Skeletal muscle cell (primary cell): ENCODE data around the gene CPTP.

Source experiments
- DNase-seq: peaks from one replicate; pipeline ENCODE4 v3.0.0-alpha.2; 2010; ENCODE audit warnings: low read depth
- H3K4me3 ChIP-seq: 2 replicates; pipeline ENCODE4 v1.5.1; 2011; ENCODE audit warnings: low read depth, mild to moderate bottlenecking, control low read depth, low read length, moderate library complexity

CPTP gene

DNA sequence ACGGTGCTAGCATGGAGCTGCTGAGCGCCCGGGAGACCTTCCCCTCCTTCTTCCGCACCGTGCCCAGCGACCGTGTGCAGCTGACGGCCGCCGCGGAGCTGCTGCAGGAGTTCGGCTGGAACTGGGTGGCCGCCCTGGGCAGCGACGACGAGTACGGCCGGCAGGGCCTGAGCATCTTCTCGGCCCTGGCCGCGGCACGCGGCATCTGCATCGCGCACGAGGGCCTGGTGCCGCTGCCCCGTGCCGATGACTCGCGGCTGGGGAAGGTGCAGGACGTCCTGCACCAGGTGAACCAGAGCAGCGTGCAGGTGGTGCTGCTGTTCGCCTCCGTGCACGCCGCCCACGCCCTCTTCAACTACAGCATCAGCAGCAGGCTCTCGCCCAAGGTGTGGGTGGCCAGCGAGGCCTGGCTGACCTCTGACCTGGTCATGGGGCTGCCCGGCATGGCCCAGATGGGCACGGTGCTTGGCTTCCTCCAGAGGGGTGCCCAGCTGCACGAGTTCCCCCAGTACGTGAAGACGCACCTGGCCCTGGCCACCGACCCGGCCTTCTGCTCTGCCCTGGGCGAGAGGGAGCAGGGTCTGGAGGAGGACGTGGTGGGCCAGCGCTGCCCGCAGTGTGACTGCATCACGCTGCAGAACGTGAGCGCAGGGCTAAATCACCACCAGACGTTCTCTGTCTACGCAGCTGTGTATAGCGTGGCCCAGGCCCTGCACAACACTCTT is 7.6 kb downstream of the CPTP start:
- no peak for DNase-seq
- no peak overlapping the region for H3K4me3 ChIP-seq

DNA sequence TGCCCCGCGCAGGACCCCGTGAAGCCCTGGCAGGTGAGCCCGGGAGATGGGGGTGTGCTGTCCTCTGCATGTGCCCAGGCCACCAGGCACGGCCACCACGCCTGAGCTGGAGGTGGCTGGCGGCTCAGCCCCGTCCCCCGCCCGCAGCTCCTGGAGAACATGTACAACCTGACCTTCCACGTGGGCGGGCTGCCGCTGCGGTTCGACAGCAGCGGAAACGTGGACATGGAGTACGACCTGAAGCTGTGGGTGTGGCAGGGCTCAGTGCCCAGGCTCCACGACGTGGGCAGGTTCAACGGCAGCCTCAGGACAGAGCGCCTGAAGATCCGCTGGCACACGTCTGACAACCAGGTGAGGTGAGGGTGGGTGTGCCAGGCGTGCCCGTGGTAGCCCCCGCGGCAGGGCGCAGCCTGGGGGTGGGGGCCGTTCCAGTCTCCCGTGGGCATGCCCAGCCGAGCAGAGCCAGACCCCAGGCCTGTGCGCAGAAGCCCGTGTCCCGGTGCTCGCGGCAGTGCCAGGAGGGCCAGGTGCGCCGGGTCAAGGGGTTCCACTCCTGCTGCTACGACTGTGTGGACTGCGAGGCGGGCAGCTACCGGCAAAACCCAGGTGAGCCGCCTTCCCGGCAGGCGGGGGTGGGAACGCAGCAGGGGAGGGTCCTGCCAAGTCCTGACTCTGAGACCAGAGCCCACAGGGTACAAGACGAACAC is 8.3 kb downstream of the CPTP start:
- H3K4me3 ChIP-seq: no peak overlapping the region
- DNase-seq: no peak

DNA sequence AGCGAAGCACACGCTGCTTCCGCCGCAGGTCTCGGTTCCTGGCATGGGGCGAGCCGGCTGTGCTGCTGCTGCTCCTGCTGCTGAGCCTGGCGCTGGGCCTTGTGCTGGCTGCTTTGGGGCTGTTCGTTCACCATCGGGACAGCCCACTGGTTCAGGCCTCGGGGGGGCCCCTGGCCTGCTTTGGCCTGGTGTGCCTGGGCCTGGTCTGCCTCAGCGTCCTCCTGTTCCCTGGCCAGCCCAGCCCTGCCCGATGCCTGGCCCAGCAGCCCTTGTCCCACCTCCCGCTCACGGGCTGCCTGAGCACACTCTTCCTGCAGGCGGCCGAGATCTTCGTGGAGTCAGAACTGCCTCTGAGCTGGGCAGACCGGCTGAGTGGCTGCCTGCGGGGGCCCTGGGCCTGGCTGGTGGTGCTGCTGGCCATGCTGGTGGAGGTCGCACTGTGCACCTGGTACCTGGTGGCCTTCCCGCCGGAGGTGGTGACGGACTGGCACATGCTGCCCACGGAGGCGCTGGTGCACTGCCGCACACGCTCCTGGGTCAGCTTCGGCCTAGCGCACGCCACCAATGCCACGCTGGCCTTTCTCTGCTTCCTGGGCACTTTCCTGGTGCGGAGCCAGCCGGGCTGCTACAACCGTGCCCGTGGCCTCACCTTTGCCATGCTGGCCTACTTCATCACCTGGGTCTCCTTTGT is 9.1 kb downstream of the CPTP start:
- no peak for DNase-seq
- H3K4me3 ChIP-seq: no peak overlapping the region

DNA sequence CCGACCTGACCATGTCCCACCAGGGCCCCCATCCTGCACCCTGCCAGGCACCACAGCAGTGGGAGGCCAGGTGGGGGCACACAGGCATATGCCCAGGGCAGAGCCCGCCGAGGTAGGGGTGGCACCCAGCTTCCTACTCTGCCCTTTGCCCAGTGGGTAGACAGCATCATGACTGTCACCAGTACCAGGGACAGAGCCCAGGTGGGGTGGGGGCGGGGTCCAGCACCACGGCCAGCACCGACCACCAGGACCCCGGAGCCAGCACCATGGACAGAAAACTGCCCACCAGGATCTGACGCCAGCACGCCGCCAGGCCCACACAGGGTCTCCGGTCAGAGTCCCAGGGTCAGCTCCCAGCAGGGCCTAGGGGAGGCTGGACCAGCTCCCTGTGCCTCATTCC is 10.2 kb downstream of the CPTP start:
- DNase-seq: no peak
- H3K4me3 ChIP-seq: no peak overlapping the region

DNA sequence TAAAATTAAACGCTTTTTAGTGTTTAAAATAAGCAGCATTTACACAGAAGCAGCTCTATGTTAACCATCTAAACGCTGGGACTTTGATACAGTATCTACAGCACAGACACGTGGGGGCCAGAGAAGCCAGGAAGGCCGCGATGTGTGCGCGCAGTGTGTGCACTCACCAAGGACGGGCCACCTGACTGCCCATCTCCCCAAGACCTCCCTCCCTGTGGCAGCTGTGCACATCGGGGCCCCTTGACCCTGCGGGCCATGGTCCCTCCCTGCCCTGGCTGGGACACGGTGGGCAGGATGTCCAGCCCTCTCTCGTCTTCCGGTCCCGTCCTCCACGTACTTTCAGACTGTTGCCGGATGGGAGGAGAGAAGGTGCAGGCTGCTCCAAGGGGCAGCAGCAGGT is 10.7 kb downstream of the CPTP start:
- H3K4me3 ChIP-seq: no peak overlapping the region
- no peak for DNase-seq

DNA sequence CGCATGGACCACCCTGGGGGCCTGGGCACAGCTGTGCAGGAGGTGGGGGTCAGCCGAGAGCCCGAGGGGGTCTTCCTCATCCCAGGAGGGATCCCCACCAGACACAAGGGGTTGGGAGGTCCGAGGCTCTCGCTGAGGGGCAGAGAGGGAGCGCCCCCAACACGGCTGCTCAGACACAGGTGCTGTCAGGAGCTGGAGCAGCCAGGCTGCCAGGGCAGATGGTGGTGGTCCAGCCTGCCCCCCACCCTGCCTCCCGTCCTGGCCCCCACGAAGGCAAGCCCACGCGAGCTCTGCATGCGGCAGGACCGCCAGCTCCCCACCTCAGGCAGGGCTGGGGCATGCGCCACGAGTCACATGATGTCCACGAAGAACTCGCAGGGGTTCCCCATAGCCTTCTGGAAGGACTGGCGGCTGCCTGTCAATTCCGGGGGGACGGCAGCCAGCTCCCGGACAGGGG is 11.2 kb downstream of the CPTP start:
- DNase-seq: no peak
- no peak overlapping the region for H3K4me3 ChIP-seq

DNA sequence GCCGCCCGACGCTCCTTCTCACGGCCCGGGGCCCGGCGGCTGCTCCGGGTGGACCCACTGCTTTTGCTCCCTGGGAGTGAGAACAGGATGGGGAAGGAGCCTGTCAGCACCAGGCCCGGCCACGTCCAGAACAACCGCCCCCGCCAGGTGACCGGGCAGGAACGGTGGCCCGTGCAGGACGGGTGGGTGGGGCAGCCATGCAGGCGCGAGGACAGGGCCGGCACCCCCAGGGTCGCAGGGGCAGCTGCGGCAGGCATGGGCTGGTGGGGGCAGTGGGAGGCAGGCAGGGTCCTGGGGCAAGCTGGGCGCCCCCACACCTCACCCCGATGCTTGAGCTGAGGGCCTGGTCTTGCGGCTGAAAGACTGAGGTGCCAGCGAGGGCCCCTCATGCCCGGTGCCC is 11.8 kb downstream of the CPTP start:
- H3K4me3 ChIP-seq: no peak overlapping the region
- DNase-seq: no peak

DNA sequence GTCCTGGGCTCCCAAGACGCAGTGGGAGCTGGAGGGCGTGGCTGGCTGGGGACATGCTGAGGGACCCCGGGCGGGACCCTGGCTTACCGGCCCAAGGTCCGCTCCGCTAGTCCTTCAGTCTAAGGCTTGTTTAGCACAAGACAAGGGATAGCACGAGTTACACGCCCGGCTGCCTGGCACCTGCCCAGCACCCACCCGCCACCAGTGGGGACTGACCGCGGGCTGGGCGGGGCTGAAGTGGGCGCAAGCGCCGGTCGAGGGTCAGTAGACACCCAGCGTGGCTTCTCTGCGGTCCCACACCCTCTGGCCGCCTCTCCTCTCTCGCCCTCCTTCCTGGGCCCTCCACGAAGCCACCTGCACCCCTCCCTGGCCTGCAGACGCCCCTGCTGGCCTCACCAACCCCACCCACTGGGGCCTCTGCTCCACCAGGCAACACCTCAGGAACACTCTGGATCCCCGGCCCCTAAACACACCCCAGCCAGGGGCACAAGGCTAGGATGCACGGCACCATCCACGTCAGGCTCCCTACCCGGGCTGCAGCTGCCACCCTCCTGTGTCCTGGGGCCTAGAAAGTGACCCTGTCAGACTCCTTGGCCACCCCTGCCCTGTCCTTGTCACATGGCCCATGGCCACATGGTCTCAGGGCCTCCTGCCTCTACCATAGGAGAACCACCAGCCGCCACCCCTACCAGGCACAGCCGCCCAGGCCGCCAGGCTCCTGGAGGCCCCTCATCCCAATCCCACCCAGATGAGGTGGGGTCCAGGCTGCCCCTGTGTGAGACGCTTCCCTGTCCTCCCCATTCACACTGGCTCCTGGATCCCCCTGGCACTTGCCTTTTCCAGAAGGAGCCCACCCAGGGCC is 12.6 kb downstream of the CPTP start:
- no peak for DNase-seq
- H3K4me3 ChIP-seq: no peak overlapping the region

DNA sequence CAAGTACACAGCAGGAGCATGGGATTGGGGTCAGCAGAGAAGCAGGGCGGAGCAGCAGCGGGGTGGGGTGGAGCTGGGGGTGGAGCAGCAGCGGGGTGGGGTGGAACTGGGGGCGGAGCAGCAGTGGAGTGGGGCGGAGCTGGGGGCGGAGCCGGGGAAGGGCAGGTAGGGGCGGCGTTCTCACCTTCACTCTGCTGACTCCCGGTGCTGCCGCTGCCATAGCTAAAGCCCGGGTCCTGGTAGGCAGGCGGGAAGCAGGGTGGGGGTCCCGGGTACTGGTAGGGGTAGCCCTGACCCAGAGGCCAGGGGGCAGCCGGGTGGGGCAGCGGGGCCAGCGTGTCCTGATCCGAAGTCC is 13.2 kb downstream of the CPTP start:
- H3K4me3 ChIP-seq: no peak overlapping the region
- no peak for DNase-seq

DNA sequence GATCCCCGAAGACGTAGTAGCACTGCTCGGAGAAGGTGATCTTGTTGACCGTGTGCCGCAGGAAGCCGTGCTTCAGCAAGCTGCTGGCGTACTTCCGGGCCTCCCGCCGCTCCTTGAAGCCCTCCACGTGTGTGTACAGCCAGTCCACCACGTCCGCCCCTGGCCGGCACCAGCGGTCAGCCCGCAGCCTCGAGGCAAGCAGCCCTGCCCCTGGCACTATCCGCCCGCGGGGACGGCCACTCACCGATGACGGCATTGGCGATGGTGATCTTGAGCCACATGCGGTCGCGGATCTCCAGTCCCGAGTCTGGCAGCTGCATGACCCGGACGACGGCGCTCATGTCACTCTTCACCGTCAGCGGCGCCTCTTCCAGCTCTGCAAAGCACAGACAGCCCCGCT is 13.7 kb downstream of the CPTP start:
- H3K4me3 ChIP-seq: no peak overlapping the region
- DNase-seq: no peak

DNA sequence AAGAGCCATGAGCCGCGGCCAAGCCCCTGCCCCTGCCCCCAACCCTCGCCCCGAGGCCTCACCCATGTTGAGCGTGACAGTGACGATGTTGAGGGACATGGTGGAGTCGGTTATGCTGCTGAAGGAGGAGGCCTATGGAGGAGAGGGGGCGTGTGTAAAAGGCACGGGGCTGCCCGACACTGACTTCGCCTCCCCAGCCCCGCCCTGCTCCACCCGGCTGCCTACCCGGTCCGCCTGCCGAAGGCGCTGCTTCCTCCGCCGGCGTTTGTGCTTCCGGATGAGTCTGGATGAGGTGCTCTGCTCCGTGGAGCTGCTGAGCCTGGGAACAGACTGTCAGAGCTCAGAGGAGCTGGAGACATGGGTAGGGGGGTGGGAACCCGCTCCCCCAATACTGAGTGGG is 15.6 kb downstream of the CPTP start:
- DNase-seq: no peak
- H3K4me3 ChIP-seq: no peak overlapping the region

DNA sequence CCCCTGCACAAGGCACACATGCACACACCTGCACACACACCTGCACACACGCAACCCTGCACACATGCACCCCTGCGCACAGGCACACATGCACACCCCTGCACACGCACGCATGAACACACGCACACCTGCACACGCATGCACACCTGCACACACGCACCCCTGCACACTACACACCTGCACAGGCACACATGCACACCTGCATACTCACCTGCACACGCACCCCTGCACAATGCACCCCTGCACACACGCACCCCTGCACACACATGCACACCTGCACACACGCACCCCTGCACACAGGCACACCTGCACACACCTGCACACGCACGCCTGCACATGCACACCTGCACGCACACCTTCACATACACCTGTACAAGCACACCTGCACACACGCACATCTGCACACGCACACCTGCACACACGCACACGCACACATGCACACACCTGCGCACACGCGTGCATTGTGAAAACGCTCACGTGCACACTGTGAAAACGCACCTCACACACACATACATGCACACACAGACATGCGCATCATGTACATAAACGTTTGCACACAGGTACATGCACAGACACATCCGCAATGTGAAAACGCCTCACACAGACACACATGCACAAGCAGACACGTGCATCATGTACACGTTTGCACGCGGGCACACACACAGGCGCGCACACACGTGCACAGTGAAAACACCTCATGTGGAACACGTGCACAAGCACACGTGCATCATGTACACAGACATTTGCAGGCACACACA is 16.4 kb downstream of the CPTP start:
- no peak overlapping the region for H3K4me3 ChIP-seq
- no peak for DNase-seq

DNA sequence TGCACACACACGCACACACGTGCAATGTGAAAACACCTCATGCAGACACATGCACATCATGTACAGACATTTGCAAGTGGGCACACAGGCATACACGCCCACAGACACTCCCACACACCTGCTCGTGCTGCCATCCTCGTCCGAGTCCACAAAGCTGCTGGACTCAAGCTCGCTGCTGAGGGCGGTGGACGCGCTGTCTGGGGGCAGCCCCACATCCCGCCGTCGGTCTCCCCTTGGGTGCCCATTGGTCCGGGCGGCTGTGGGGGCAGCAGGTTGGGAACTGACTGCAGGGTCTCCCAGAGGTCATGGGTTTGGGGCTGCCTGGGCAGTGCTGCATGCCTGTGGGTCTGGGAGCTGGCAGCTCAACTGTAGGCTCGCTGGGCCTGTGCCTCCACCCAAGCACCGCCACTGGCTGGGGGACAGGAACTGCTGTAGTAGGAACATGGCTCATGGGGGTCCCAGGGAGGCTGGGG is 17.0 kb downstream of the CPTP start:
- no peak overlapping the region for H3K4me3 ChIP-seq
- no peak for DNase-seq

DNA sequence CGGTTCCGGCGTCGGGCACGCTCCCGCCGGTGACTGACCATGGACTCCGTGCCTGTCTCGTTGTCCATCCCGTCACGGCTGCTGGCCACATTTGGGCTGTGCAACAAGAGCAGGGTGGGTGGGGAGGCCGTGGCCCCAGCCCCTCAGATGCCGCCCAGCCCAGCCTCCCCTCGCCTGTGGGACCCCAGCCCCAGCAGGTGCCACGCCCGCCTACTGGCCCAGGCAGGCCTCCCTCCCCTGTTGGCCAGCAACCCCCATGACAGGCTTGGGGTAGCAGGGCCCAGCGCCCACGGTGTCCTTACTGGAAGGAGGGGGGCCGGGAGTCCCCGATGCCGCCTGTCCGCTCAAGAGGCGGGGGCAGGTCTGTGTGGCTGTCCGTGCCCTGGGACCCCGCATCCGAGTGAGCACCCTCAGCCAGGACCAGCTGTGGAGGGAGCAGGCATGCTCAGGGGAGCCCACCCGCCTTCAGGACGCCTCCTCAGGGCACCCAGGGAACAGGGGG is 17.5 kb downstream of the CPTP start:
- no peak overlapping the region for H3K4me3 ChIP-seq
- no peak for DNase-seq

DNA sequence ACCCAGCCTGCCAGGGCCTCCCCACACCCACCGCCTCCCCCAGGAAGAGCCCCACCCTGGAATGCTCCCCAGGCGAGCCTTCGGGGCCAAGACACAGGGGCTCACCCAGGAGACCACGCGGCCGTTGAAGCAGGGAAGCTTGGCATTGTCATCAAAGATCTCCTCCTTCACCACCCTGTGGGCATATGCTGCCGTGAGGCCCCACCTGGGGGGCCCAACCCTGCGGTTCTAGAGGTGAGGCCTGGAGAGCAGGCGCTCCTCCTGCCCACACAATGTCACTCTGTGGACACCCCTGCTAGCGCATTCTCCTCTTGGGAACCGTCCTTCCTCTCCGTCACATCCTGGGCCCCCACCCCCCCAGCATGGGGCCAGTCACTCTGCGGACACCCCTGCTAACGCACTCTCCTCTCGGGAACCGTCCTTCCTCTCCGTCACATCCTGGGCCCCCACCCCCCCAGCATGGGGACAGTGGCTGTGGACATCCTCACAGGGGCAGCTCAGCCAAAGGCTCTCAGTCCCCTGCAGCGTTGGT is 18.0 kb downstream of the CPTP start:
- no peak overlapping the region for H3K4me3 ChIP-seq
- DNase-seq: no peak

DNA sequence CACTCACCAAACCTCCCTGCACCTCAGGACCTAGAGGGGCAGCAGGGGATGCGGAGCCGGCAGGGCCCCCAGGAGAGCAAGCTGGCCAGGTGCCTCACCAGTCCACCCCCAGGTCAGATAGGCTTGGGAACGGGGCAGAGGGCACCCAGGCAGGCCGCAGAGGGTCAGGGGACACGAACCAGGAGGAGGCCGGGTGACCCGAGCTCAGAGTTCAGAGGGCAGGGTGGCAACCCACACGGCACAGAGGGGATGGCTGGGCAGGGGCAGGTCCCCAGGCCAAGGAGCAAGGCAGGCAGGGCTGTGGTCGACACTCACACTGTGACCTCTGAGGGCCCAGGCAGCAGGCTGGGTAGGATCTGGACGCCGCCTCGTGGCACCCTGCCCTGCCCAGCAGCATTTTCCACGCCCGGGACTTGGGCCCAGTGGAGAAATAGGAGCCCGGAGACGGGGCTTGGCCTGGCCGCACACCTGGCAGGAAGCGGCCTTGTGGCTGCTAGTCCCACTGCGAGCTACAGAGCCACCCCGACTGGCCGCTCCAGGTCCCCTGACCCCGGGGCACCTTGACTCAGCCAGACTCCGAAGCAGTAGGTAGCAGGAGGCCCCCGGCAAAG is 19.3 kb downstream of the CPTP start:
- no peak for DNase-seq
- no peak overlapping the region for H3K4me3 ChIP-seq

DNA sequence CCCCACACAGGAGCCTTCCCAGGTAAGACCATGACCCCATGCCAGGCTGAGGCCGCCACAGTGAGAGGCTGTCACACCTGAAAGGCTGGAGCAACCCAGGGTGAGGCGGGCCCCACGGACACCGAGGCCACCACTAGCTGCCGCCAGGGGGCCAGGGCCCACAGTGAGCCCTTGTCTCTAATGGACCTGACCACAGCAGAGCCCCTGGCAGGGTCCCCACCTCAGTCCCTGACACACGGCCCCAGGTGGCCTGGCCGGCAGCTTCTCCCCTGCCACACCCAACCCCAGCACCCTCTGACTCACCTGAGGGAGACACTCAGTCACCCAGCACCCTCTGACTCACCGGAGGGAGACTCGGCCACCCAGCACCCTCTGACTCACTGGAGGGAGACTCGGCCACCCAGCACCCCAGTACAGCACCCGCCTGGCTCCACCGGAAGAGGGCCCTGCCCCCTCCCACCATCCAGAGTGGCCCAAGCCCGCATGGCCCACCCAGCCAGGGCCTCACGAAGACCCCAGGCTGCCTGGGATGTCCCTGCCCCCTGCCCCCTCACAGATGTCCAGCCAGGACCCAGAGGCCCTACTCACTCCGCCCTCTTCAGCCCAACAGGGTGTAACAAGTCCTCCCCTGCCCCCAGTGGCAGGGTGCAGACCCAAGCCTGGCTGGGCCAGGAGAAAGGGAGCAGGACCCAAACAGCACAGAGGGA is 20.2 kb downstream of the CPTP start:
- no peak for DNase-seq
- no peak overlapping the region for H3K4me3 ChIP-seq

DNA sequence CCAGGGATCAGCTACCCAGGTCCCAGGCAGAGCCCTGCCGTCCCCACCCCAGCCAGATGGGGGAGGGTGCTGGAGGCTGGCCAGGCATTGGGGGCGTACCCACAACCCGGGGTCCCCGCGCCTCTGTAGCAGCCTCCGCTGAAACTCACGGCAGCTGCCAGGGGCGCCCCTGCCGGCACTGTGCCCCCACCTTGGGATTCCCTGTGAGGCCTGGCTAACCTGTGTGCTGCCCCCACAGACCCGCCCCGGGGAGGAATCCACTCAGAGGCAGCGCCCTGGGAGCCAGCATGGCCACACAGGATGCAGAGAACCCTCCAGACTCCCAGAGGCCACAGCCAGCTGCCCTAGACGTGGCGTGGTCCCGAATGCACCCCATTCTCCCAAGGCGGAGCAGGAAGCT is 20.8 kb downstream of the CPTP start:
- no peak for DNase-seq
- no peak overlapping the region for H3K4me3 ChIP-seq
